GM19397 (cell line): Measurements from ENCODE around the gene PRKG2.

Experiments used
- ATAC-seq: cut with Tn5 transposase; IDR thresholded peaks from one replicate; pipeline ENCODE4 v1.9.1; 2021; ENCODE audit warnings: mild to moderate bottlenecking, moderate library complexity; ENCODE audit not compliant: unreplicated experiment

Gene PRKG2

DNA sequence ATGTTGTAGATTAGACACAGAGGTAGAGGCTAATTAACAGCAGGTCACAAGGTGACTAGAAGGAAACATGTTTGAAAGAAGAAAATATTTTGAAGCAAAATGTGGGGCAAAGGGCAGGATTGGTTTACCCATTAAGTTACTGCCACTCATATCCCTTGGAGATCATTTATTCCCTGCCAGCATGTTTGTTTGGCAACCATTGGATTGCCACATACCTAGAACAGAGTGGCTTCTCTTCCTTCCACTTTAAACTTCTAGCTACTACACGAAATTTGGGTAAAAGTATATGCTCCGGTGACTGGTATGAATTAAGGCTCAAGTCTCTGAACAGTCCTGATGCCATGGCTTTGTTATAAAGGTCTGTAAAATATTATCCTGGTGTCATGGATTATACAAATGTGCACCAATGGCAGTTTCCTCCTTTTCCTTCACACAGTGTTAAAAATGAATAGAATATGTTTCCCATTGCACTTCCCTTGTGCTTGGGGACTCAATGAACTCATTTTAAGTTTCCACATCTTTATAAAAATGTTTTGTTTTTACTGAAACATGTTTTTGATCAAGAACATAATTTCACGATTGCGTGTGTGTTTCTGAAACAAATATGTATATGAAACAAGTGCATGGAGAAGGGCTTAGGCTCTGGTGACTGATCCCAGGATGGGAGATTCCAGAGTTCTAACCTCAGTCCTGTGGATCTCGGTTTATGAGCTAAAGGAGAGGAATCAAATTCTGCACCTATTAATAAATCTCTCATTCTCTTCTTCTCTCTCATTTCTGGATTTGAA, 172.2 kb downstream of the PRKG2 start:
- no peak for ATAC-seq

- ATAC-seq: no peak
These were observed 174.9 kb downstream of the PRKG2 start for GRCh38 chr4:81040012-81040659.

- ATAC-seq: no peak
These were observed 175.6 kb downstream of the PRKG2 start for GRCh38 chr4:81039351-81039972.

DNA sequence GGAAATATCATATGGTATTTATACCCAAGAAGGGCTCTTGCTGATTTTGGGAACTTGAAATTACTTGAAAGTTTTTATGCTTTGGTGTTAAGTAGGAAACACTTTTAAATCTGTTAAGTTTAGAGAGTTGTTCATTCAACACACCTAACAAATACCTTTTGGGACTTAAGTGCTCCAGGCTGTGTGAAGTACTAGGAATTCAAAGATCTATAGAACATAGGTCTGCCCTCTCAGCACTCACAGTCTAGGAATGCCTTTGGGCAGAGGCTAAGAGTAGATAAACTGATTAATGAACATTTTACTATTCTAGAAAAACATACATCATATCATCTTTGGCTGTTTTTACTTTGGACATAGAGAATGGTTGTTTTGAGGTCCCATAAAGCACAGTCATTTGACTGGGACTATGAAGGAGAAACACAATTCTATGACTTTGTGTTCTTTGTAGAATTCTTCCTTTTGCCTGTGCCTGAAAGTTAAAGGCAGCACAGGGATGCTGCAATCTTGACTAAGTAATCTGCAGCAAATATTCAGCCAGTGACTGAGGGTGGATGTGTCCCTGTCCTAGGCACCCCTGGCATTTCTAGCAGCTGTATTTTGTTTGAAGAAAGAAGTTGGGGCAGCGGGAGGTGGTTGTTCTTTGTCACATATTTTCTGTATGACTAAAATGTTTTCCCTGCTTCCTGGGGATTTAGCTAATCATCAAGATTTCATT, 176.2 kb downstream of the PRKG2 start:
- ATAC-seq: no peak
